Stimulated activated CD4-positive, alpha-beta T cell treated with anti-CD3 and anti-CD28 coated beads, Interleukin-1b, Interleukin-23, amount 100 ng/mL, for 1 hour (primary cell): ENCODE measurements around the gene RABGGTB.
"Not testable (repeated sequence)": the region's sequence is repeated elsewhere in the genome, so short reads cannot be mapped to it uniquely, and the experiment has no call there.

Experiments used
- DNase-seq, 2 donors: peaks; one replicate each; pipeline ENCODE4 v3.0.0-alpha.2; 2020; ENCODE audit warnings: low read depth in 2 of 2

The RABGGTB gene

DNA sequence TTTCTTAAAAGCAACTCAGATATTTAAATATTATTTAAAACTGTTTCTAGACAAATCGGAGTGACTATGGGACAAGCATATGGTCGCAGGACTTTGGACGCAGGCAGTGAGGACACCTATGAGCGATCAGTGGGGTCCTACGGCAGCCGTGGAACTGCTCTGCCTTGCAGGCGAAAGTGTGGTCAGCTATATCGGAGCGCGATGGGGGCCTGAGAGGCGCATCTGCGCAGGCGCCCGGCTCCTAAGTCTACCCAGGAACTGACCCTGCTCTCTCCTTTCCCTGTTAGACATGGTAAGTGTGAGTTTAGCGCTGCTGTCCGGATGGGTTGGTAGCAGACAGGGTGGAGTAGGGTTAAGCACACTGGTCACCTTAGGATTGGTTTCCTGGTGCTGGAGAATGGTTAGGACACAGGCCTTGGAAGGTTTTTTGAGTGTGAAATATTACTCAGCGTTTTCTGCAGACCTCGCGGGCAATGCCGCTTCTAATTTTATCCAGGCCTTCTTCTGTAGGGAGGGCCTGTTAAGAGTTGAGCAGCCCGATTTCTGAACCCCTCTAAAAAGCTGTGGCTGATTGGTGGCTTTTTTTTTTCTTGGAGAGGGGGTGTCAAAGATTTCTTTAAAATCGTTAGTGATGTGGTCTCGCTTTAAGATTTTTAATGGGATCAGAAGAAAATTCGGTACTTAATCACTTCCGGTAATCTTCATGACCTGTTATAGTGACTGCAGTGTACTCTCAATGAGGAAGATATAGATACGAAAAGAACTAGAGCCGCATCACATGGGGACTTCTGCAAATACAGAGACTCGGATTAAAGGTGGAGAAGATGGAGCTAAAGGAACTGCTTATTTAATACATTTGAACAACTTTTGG, at the start of gene RABGGTB:
TSS of gene RABGGTB (plus strand) at position 274 of the 871 bp plus-strand sequence. CDS start at position 290, 16 bp downstream.
- peak; percentile 86 to 87 for DNase-seq

DNA sequence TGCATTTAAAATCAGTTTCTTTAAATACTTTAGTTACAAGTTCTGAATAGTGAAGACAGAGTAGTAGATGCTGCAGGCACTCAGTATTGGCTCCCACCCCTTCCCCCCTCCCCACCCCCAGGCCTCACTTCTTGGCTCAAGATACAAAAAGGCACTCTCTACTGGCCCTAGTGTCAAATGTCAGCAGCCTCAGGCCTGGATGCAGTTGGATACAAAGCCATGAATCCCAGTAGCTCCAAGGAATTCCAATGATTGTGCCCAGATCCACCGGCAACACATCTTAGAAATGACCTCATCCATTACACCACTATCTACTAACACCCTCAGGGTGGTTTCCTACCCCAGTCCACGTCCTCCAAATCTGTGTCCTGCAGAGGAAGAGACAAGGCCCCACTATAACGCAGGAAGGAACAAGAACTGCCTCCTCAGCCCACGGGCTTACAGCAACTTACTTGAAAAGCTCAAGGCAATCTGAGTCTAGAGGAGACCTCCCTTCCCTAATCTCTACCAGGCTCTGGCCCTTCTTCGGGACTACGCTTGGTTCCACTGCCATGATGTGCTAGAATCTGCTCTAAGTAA, 43.9 kb upstream of the RABGGTB start:
- no peak for DNase-seq

DNA sequence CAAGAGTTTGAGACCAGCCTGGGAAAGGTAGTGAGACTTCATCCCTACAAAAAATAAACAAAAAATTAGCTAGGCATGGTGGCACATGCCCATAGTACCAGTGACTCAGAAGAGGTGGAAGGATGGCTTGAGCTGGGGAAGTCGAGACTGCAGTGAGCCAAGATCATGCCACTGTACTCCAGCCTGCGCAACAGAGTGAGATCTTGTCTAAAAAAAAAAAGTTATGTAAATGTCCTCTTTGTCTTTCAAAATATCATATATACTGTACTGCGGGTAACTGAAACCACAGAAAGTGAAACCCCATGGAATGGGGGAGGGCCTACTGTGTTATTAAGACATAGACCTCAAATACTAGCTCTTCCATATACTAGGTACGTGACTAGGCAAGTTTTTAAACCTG, 40.8 kb upstream of the RABGGTB start:
- DNase-seq, result no peak

DNA sequence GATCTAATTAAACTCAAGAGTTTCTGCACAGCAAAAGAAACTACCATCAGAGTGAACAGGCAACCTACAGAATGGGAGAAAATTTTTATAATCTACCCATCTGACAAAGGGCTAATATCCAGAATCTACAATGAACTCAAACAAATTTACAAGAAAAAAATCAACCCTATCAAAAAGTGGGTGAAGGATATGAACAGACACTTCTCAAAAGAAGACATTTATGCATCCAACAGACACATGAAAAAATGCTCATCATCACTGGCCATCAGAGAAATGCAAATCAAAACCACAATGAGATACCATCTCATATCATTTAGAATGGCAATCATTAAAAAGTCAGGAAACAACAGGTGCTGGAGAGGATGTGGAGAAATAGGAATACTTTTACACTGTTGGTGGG, 28.8 kb upstream of the RABGGTB start:
- not testable (repeated sequence) for DNase-seq

GRCh38 chr1:75758543-75758942, 27.5 kb upstream of the RABGGTB start:
- DNase-seq, result not testable (repeated sequence)

GRCh38 chr1:75764057-75764655, 21.9 kb upstream of the RABGGTB start:
- no peak for DNase-seq

DNA sequence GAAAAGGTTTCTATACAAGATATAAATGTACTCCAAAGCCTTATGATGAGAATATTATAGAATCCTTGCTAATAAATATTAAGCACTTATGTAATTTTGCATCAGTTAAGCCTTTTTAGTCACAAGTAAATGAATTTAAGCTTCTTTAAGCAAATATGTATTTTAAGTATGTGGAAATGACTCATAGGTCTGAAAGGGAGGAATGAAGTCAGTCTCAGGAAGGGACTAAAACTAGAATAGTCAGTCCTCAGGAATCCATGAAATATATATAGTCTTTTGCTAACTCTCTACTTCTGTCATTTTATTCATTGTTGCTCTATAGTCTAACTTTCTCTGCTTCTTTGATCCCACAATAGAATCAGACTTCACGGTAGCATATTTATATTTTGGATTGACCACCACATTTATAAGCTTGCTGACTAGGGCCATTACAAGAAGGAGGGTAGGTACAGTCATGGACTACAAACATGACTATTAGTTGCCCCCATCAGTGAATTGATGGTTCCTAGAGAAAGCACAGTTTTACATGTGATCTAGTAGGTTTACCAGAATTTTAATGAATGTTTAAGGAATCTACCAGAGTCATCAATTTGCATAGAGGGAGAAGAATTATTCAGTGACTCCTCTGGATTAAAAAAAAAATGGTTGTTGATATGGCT, 20.2 kb upstream of the RABGGTB start:
- DNase-seq, result no peak

DNA sequence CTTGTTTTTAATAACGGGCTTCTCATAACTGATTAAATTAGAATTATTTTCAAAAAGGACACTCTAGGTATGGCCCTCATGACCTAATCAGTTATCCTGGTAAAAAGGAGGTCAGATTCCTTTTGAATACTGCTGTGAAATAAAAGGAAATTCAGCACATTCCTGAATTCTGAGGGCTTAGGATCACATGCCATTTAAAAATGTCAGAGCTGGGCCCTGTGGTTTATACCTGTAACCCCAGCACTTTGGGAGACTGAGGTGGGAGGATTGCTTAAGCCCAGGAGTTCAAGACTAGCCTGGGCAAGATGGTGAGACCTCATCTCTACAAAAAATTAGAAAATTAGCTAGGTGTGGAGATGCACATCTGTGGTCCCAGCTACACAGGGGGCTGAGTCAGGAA, 18.0 kb upstream of the RABGGTB start:
- no peak for DNase-seq

- DNase-seq, result no peak
Observed at GRCh38 chr1:75770761-75771160, 15.3 kb upstream of the RABGGTB start.

- no peak for DNase-seq
Observed at GRCh38 chr1:75771978-75772377, 14.1 kb upstream of the RABGGTB start.

DNA sequence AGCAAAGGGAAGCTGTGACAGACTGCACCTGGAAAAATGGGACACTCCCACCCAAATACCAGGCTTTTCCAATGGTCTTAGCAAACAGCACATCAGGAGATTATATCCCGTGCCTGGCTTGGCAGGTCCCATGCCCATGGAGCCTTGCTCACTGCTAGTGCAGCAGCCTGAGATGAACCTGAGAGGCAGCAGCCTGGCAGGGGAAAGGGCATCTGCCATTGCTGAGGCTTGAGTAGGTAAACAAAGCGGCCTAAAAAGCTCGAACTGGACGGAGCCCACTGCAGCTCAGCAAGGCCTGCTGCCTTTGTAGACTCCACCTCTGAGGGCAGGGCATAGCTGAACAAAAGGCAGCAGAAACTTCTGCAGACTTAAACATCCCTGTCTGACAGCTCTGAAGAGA, 8.2 kb upstream of the RABGGTB start:
- not testable (repeated sequence) for DNase-seq

DNA sequence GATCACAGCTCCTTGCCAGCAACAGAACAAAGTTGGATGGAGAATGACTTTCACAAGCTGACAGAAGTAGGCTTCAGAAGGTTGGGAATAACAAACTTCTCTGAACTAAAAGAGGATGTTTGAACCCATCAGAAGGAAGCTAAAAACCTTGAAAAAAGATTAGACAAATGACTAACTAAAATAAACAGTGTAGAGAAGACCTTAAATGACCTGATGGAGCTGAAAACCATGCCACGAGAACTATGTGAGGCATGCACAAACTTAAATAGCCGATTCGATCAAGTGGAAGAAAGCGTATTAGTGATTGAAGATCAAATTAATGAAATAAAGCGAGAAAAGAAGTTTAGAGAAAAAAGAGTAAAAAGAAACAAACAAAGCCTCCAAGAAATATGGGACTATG, 7.4 kb upstream of the RABGGTB start:
- DNase-seq, result not testable (repeated sequence)

- not testable (repeated sequence) for DNase-seq
Observed at GRCh38 chr1:75780183-75780582, 5.9 kb upstream of the RABGGTB start.

DNA sequence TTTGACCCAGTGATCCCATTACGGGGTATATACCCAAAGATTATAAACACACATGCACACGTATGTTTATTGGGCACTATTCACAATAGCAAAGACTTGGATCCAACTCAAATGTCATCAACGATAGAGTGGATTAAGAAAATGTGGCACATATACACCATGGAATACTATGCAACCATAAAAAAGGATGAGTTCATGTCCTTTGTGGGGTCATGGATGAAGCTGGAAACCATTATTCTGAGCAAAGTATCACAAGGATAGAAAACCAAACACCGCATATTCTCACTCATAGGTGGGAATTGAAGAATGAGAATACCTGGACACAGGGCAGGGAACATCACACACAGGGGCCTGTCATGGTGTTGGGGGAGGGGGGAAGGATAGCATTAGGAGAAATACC, 2.1 kb upstream of the RABGGTB start:
- DNase-seq, result not testable (repeated sequence)

DNA sequence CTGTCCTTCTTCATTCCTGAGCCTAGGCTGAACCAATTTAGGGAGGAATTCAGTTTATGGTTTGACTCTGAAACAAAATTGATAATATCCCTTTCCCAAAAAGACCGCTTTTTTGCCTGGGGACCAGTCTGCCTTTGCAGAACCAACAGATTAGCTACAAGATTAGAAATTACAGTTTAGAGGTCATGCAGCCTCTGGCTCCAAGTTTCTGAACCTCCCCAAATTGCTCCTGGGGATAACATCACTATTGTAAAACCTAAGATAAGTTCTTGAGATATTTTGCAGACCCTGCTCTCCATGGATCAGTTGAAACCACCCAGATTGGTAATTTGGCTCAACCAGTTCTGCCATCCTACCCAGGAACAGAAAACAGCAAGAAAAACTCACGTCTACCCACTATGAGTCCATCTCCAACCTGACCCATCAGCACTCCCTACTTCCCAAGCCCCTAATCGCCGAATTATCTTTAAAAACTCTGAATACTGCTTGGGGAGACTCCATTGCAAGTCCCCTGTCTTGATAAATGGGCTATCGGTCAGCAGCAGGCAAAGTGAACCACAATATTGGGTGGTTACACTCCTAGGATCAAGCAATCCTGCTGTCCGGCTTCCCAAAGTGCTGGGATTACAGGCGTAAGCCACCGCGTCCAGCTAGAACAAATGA, 605 bp upstream of the RABGGTB start:
- no peak for DNase-seq

- DNase-seq, result no peak
Observed at GRCh38 chr1:75786901-75787493, 941 bp downstream of the RABGGTB start.

GRCh38 chr1:75787524-75787923, 1.5 kb downstream of the RABGGTB start:
- no peak for DNase-seq

DNA sequence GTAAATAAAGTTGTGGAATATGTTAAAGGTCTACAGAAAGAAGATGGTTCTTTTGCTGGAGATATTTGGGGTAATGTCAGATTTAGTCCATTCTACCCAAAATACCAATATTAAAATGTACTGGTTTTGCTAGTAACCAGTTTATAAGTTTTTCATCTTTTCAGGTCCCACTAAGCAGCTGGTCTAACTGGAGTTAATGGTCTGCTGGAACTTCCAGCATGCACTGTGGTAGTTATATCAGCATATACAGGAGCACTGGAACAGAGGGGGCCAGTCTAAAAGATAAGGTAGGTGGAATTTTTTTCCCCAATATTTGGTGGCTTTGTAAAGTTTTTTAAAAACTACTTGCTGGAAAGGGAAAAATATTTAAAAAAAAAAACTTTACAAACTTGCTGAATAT, 3.9 kb downstream of the RABGGTB start:
- DNase-seq, result no peak

DNA sequence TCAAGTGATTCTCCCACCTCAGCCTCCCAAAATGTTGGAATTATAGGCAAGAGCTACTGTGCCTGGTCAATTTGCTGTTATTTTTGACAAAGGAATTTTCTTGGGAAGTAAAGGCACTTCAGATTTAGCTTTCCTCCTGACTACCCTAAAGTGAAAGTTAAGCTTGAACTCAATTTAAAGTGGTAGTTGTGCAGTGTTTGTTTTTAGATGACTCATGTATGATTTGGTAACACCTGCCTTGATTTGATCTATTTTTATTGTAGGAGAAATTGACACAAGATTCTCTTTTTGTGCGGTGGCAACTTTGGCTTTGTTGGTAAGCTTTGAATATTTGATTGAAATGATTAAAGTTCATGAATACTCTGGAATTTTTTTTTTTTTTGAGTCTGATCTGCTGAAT, 5.0 kb downstream of the RABGGTB start:
- DNase-seq, result no peak

DNA sequence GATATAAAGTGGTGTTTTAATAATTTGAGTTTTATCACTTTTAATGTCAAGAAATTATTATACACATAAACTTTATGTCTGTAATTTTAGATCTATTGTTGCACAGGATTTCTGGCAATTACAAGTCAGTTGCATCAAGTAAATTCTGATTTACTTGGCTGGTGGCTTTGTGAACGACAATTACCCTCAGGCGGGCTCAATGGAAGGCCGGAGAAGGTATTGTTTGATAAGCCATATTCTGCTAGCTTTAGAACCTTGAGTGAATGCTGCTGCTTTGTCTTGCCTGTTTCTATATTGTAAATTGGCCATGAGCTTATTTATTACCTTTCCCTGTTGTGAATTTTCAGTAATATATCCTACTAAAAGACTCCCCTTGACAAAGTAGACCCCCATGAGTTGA, 6.0 kb downstream of the RABGGTB start:
- DNase-seq, result no peak

- no peak for DNase-seq
Observed at GRCh38 chr1:75794382-75794781, 8.3 kb downstream of the RABGGTB start.
